ENCODE data around the gene BSN.

DNA sequence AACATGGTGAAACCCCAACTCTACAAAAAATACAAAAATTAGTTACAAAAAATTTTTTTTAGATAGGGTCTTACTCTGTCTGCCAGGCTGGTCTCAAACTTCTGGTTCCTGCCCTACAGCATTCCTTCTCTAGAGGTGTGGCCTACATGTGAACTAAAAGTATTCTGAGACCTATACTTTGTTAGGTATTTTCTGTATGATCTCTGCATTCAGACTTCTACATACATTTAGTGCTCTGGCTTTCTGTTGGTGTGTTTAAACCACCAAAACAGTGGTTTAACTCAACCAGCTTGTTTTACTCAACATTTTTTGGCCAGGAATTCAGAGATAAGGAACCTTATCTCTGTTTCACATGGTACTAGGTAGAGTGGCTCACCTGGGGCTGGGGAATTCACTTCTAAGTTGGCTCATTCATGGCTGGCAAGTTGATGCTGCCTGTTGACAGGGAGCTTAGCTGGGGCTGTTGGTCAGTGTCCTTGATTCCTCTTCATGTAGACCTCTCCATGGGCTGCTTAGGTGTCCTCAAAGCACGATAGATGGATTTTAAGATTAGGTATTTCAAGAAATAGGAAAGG is 41.4 kb upstream of the BSN start:
- TF ChIP-seq POLR2A (IDR thresholded peaks at IDR 0.05; ENCODE audit: low read depth, low read length) (no peak), POU2F2 (IDR thresholded peaks at IDR 0.05; ENCODE audit: low read depth, low read length) (no peak), POLR2AphosphoS5 (IDR thresholded peaks at IDR 0.05; ENCODE audit: low read depth, low read length) (no peak), SPI1 (IDR thresholded peaks at IDR 0.05; ENCODE audit: low read depth, low read length) (no peak), TAF1 (IDR thresholded peaks at IDR 0.05; ENCODE audit: low read depth, low read length) (no peak), PAX5 (IDR thresholded peaks at IDR 0.05; ENCODE audit: insufficient read depth, low read length, severe bottlenecking) (no peak)

Data from GM12891 (cell line).